Neural crest cell (in vitro differentiated cells): ENCODE results near the gene SLC16A2. TPM values are rescaled to one million over a fixed set of nuclear protein-coding genes. Genes with fewer than 3 reads are reported as not detected.

Experiments
- DNase-seq: peaks from one replicate; pipeline ENCODE4 v3.0.0; 2021; ENCODE audit warnings: low read depth, mixed read lengths, low spot score
- H3K27ac Mint-ChIP-seq: one replicate; pipeline ENCODE4 v1.8.0; 2021; ENCODE audit warnings: mild to moderate bottlenecking, mixed read lengths; ENCODE audit not compliant: unreplicated experiment
- H3K27me3 Mint-ChIP-seq: 2 replicates; pipeline ENCODE4 v1.8.0; 2021; ENCODE audit warnings: low read depth, mild to moderate bottlenecking, mixed read lengths
- H3K36me3 Mint-ChIP-seq: 2 replicates; pipeline ENCODE4 v1.8.0; 2021; ENCODE audit warnings: low read depth, mild to moderate bottlenecking, mixed read lengths
- H3K4me1 Mint-ChIP-seq: 2 replicates; pipeline ENCODE4 v1.8.0; 2021; ENCODE audit warnings: mixed read lengths
- H3K4me3 Mint-ChIP-seq: one replicate; pipeline ENCODE4 v1.8.0; 2021; ENCODE audit warnings: mild to moderate bottlenecking, mixed read lengths
- H3K9me3 Mint-ChIP-seq: 2 replicates; pipeline ENCODE4 v1.8.0; 2021; ENCODE audit warnings: mixed read lengths
- CTCF ChIP-seq: fragments of 200-600 bp; sonication (generic); conservative IDR thresholded peaks from 2 replicates; pipeline ENCODE4 v1.5.0; 2021; ENCODE audit warnings: antibody characterized with exemption, mild to moderate bottlenecking
- total RNA-seq: library from RNA; stranded (reverse); gene quantifications from 2 replicates; pipeline ENCODE4 v1.2.1, GENCODE V29; 2021

Gene SLC16A2
- total RNA-seq, 1 donor from 2014 or later = 19.8 TPM

- H3K27me3 Mint-ChIP-seq = no peaks in the 10 kb centered on the region
- DNase-seq = peak; percentile 9
- H3K27ac Mint-ChIP-seq = no peak overlapping the region
- TF ChIP-seq CTCF = peak; percentile 50
- H3K4me1 Mint-ChIP-seq = peaks cover 24% of the 10 kb centered on the region
- H3K4me3 Mint-ChIP-seq = peak overlapping the region; percentile 88
- peaks cover 3% of the 10 kb centered on the region for H3K9me3 Mint-ChIP-seq
- H3K36me3 Mint-ChIP-seq = peaks cover 2% of the 10 kb centered on the region
Observed at GRCh38 chrX:74535408-74536151, 114.3 kb downstream of the SLC16A2 start.

- no peaks in the 10 kb centered on the region for H3K27me3 Mint-ChIP-seq
- no peak overlapping the region for H3K27ac Mint-ChIP-seq
- peak; percentile 53 for DNase-seq
- peak overlapping the region; percentile 88 for H3K4me3 Mint-ChIP-seq
- peaks cover 3% of the 10 kb centered on the region for H3K9me3 Mint-ChIP-seq
- peaks cover 2% of the 10 kb centered on the region for H3K36me3 Mint-ChIP-seq
- peak; percentile 57 for TF ChIP-seq CTCF
- peaks cover 24% of the 10 kb centered on the region for H3K4me1 Mint-ChIP-seq
Observed at GRCh38 chrX:74536152-74536831, 115.0 kb downstream of the SLC16A2 start.

GRCh38 chrX:74536832-74537371, 115.6 kb downstream of the SLC16A2 start:
- Mint-ChIP-seq H3K36me3 (peaks cover 2% of the 10 kb centered on the region), H3K4me1 (peaks cover 24% of the 10 kb centered on the region), H3K27ac (peak overlapping the region; percentile 89), H3K9me3 (peaks cover 6% of the 10 kb centered on the region), H3K27me3 (no peaks in the 10 kb centered on the region), H3K4me3 (peak overlapping the region; percentile 88)
- no peak for TF ChIP-seq CTCF
- DNase-seq = no peak

GRCh38 chrX:74540635-74541249, 119.4 kb downstream of the SLC16A2 start:
- Mint-ChIP-seq H3K4me3 (peak overlapping the region; percentile 2), H3K36me3 (no peaks in the 10 kb centered on the region), H3K4me1 (peaks cover 7% of the 10 kb centered on the region), H3K27me3 (no peaks in the 10 kb centered on the region), H3K9me3 (peaks cover 8% of the 10 kb centered on the region), H3K27ac (no peak overlapping the region)
- no peak for DNase-seq
- no peak for TF ChIP-seq CTCF

GRCh38 chrX:74545880-74546523, 124.7 kb downstream of the SLC16A2 start:
- peaks cover 12% of the 10 kb centered on the region for H3K9me3 Mint-ChIP-seq
- H3K36me3 Mint-ChIP-seq = no peaks in the 10 kb centered on the region
- no peaks in the 10 kb centered on the region for H3K27me3 Mint-ChIP-seq
- DNase-seq = no peak
- TF ChIP-seq CTCF = no peak
- no peak overlapping the region for H3K27ac Mint-ChIP-seq
- H3K4me3 Mint-ChIP-seq = no peak overlapping the region
- peaks cover 4% of the 10 kb centered on the region for H3K4me1 Mint-ChIP-seq
